Nucleus accumbens (tissue), 56 donors: ENCODE data around the gene INO80B.
A peak's percentile ranks its signal among the peaks of the same experiment; 100 is the strongest.
"Not testable (repeated sequence)": the region's sequence is repeated elsewhere in the genome, so short reads cannot be mapped to it uniquely, and the experiment has no call there.

Experiments
- DNase-seq, 56 donors: peaks; one replicate each; lab custom pipeline; 2025; lab: John Stamatoyannopoulos, UW

INO80B gene

GRCh38 chr2:74444498-74445318 is 10.2 kb upstream of the INO80B start:
- DNase-seq = no peak

GRCh38 chr2:74447230-74447999 is 7.5 kb upstream of the INO80B start:
- no peak for DNase-seq

- DNase-seq = no peak
Measured at GRCh38 chr2:74448771-74449170, 6.1 kb upstream of the INO80B start.

GRCh38 chr2:74450570-74451190 is 4.2 kb upstream of the INO80B start:
- DNase-seq = no peak

- peak in 16 of 56 donors; percentile 36 to 83 (median 60) for DNase-seq
Measured at GRCh38 chr2:74457129-74457548, 2.3 kb downstream of the INO80B start.

- peak in 35 of 56 donors; percentile 39 to 84 (median 64) for DNase-seq
Measured at GRCh38 chr2:74457549-74458131, 2.8 kb downstream of the INO80B start.

- peak; percentile 73 to 100 (median 99) for DNase-seq
Measured at GRCh38 chr2:74458132-74458937, 3.4 kb downstream of the INO80B start, which contains the start of gene WBP1. WBP1 (plus strand) TSS chr2:74458438; CDS start chr2:74458603, 165 bp downstream.

GRCh38 chr2:74458938-74459363 is 4.1 kb downstream of the INO80B start:
- DNase-seq = peak in 1 of 56 donors; percentile 48

GRCh38 chr2:74459503-74460118 is 4.7 kb downstream of the INO80B start:
- DNase-seq = not testable (repeated sequence)

- not testable (repeated sequence) for DNase-seq
Measured at GRCh38 chr2:74460187-74460586, 5.3 kb downstream of the INO80B start.

- DNase-seq = no peak
Measured at GRCh38 chr2:74461187-74462053, 6.5 kb downstream of the INO80B start.

- no peak for DNase-seq
Measured at GRCh38 chr2:74462054-74462785, 7.3 kb downstream of the INO80B start.

GRCh38 chr2:74462786-74463105 is 7.9 kb downstream of the INO80B start:
- no peak for DNase-seq

GRCh38 chr2:74464406-74464805 is 9.5 kb downstream of the INO80B start:
- DNase-seq = no peak

- not testable (repeated sequence) for DNase-seq
Measured at GRCh38 chr2:74470742-74471141, 15.9 kb downstream of the INO80B start.

GRCh38 chr2:74471332-74472065 is 16.6 kb downstream of the INO80B start:
- no peak for DNase-seq
